HepG2 (cell line): ENCODE measurements around the gene C21orf91. TPM values are rescaled to one million over a fixed set of nuclear protein-coding genes. Genes with fewer than 3 reads are reported as not detected.

ENCODE experiments used
- ATAC-seq: fragments of 200-7000 bp; cut with Tn5 transposase; 3 replicates; pipeline ENCODE4 v1.9.1; 2020; ENCODE audit warnings: mild to moderate bottlenecking, moderate library complexity
- BruUV-seq: library from RNA; stranded (reverse); fragments of 400-500 nt; replicated peaks from 2 replicates; lab custom pipeline; 2021; lab: Mats Ljungman, UMichigan
- CTCF ChIA-PET: fragments of 300-600 bp; formaldehyde crosslinking; extraction: SDS; loops from one replicate; lab custom pipeline; 2021; ENCODE audit warnings: low total read pairs, inconsistent platforms, low intra/inter-chr PET ratio; lab: Yijun Ruan, JAX
- POLR2A ChIA-PET: fragments of 350-600 bp; sonication (Branson Sonifier 250); formaldehyde crosslinking; loops from one replicate; lab custom pipeline; 2020; ENCODE audit warnings: antibody characterized with exemption, inconsistent platforms; lab: Yijun Ruan, JAX
- DNase-seq: peaks from one replicate; pipeline ENCODE4 v3.0.0-alpha.2; 2015; ENCODE audit warnings: low spot score
- FAIRE-seq: peaks from 3 replicates; lab custom pipeline; 2011; peaks lifted over from hg19 to GRCh38; lab: Jason Lieb, UNC
- H2AFZ ChIP-seq: one replicate; pipeline ENCODE4 v1.6.1; 2011; ENCODE audit warnings: low read length, inconsistent platforms
- H3K27ac ChIP-seq: fragments of 300-600 bp; 3 replicates; pipeline ENCODE4 v1.8.0; 2011; ENCODE audit warnings: mixed run types, mild to moderate bottlenecking, mixed read lengths, low read length, inconsistent platforms; ENCODE audit not compliant: insufficient read depth; ENCODE audit errors: extremely low read length
- H3K27me3 ChIP-seq, 2 experiments: fragments of 200-600 bp in 1 of 2; 2 replicates in 1 of 2; 3 replicates in 1 of 2; pipeline versions ENCODE4 v1.6.0 to v1.8.0; 2011; ENCODE audit warnings: low read length in 2 of 2, mild to moderate bottlenecking in 2 of 2, moderate library complexity in 2 of 2, inconsistent platforms in 1 of 2; ENCODE audit not compliant: insufficient read depth in 2 of 2, control insufficient read depth in 1 of 2
- H3K36me3 ChIP-seq, 2 experiments: fragments of 200-600 bp in 1 of 2; replicated peaks in 1 of 2; 2 replicates in 1 of 2; 3 replicates in 1 of 2; pipeline versions ENCODE4 v1.5.1 to v1.8.0; 2011; ENCODE audit warnings: low read length in 2 of 2, inconsistent platforms in 1 of 2; ENCODE audit not compliant: insufficient read depth in 2 of 2, control insufficient read depth in 1 of 2
- H3K4me1 ChIP-seq: 2 replicates; pipeline ENCODE4 v1.5.1; 2012; ENCODE audit warnings: low read length, inconsistent platforms; ENCODE audit not compliant: insufficient read depth
- H3K4me2 ChIP-seq: 2 replicates; pipeline ENCODE4 v1.6.0; 2011; ENCODE audit warnings: low read depth, low read length, inconsistent platforms
- H3K4me3 ChIP-seq, 3 experiments: fragments of 200-600 bp in 1 of 3; sonication (generic), shearing (Covaris generic) in 1 of 3; replicated peaks in 1 of 3; 2 replicates each; pipeline ENCODE4 v1.5.1; 2011 to 2016; ENCODE audit warnings: low read length in 3 of 3, inconsistent platforms in 2 of 3, low read depth in 2 of 3, mild to moderate bottlenecking in 2 of 3, control low read depth in 1 of 3, mixed read lengths in 1 of 3; ENCODE audit not compliant: insufficient read depth in 1 of 3
- H3K79me2 ChIP-seq: one replicate; pipeline ENCODE4 v1.6.1; 2011; ENCODE audit warnings: low read length, inconsistent platforms; ENCODE audit not compliant: insufficient read depth
- H3K9ac ChIP-seq: 2 replicates; pipeline ENCODE4 v1.6.0; 2011; ENCODE audit warnings: mild to moderate bottlenecking, low read depth, low read length, inconsistent platforms; ENCODE audit not compliant: insufficient read depth
- H3K9me3 ChIP-seq: 2 replicates; pipeline ENCODE4 v1.5.1; 2012; ENCODE audit warnings: mild to moderate bottlenecking, low read length
- H4K20me1 ChIP-seq: 2 replicates; pipeline ENCODE4 v1.6.0; 2011; ENCODE audit warnings: inconsistent platforms, mild to moderate bottlenecking, low read length, moderate library complexity; ENCODE audit not compliant: insufficient read depth
- CREBL2 ChIP-seq: sonication (generic); formaldehyde crosslinking; IDR thresholded peaks from 2 replicates; pipeline ENCODE4 v1.8.1; 2023; ENCODE audit warnings: missing genetic modification reagents, mild to moderate bottlenecking, borderline replicate concordance
- HNF4G ChIP-seq, 2 experiments: sonication (generic) in 1 of 2; formaldehyde crosslinking in 1 of 2; IDR thresholded peaks; 2 replicates each; pipeline versions ENCODE4 v1.4.0 to v1.6.1; 2011 to 2020; ENCODE audit warnings: borderline replicate concordance in 2 of 2, low read depth in 2 of 2, mild to moderate bottlenecking in 2 of 2, low read length in 1 of 2, missing genetic modification reagents in 1 of 2, moderate library complexity in 1 of 2
- JUN ChIP-seq: sonication (generic); formaldehyde crosslinking; IDR thresholded peaks from 2 replicates; pipeline ENCODE4 v1.4.0; 2020; ENCODE audit warnings: mild to moderate bottlenecking, missing genetic modification reagents
- NFKB2 ChIP-seq: sonication (generic); formaldehyde crosslinking; IDR thresholded peaks from 2 replicates; pipeline ENCODE4 v1.4.0; 2020; ENCODE audit warnings: missing genetic modification reagents, borderline replicate concordance
- SAFB2 ChIP-seq: sonication (generic); formaldehyde crosslinking; IDR thresholded peaks from 2 replicates; pipeline ENCODE4 v1.5.1; 2020; ENCODE audit warnings: missing genetic modification reagents, low read depth, mild to moderate bottlenecking, borderline replicate concordance
- SRSF9 ChIP-seq: fragments of 200-400 bp; formaldehyde crosslinking; IDR thresholded peaks from 2 replicates; pipeline ENCODE4 v1.6.1; 2018; ENCODE audit warnings: borderline replicate concordance, mild to moderate bottlenecking, low read depth, low read length; ENCODE audit not compliant: insufficient read depth, poor library complexity, severe bottlenecking
- ZBTB20 ChIP-seq: sonication (generic); formaldehyde crosslinking; IDR thresholded peaks from 2 replicates; pipeline ENCODE4 v1.8.1; 2023; ENCODE audit warnings: missing genetic modification reagents, low read depth, mild to moderate bottlenecking, borderline replicate concordance
- ZNF160 ChIP-seq: sonication (generic); formaldehyde crosslinking; IDR thresholded peaks from 2 replicates; pipeline ENCODE4 v1.8.0; 2022; ENCODE audit warnings: mild to moderate bottlenecking, inconsistent platforms, missing genetic modification reagents
- ZNF598 ChIP-seq: sonication (generic); formaldehyde crosslinking; IDR thresholded peaks from 2 replicates; pipeline ENCODE4 v1.5.1; 2020; ENCODE audit warnings: mild to moderate bottlenecking, missing genetic modification reagents, borderline replicate concordance
- ZNF816 ChIP-seq: sonication (generic); formaldehyde crosslinking; IDR thresholded peaks from 2 replicates; pipeline ENCODE4 v1.8.0; 2022; ENCODE audit warnings: missing genetic modification reagents, mild to moderate bottlenecking, borderline replicate concordance
- WGBS: methylation state at CpG from one replicate; pipeline ENCODE4 v1.1.6; 2017; ENCODE audit warnings: low lambda C conversion rate; 5-methylcytosine and 5-hydroxymethylcytosine counted together
- in situ Hi-C: cut with HindIII; loops from 2 replicates; pipeline ENCODE4 v1.10.0; 2017; ENCODE audit warnings: low pct_unique_long_range_greater_than_20kb; ENCODE audit not compliant: extremely low pct_ligation_motif_present
- intact Hi-C: fragments of 100-400 bp; cut with micrococcal nuclease; formaldehyde crosslinking; loops from one replicate; pipeline ENCODE4 v1.10.0; 2022; ENCODE audit not compliant: unreplicated experiment
- polyA plus RNA-seq, 8 experiments: library from polyadenylated mRNA; depleted of rRNA in 3 of 8; stranded (reverse) in 7 of 8; unstranded in 1 of 8; fragments of >200 nt; fragmentation: Illumina TruSeq in 4 of 8; extraction: Trizol in 4 of 8; gene quantifications; 2 replicates each; pipeline versions ENCODE4 v1.2.1 to v1.2.3, GENCODE V29; 2011 to 2016; ENCODE audit warnings: low read depth in 4 of 8, missing spikeins in 1 of 8, mixed read lengths in 1 of 8; ENCODE audit not compliant: insufficient read depth in 1 of 8
- total RNA-seq, 5 experiments: library from RNA; depleted of rRNA; stranded (reverse); fragments of >200 nt; fragmentation: Illumina TruSeq; extraction: Trizol; gene quantifications; 2 replicates each; pipeline ENCODE4 v1.2.3, GENCODE V29; 2016; ENCODE audit warnings: low read depth in 1 of 5
- TF ChIP-seq, protein P1 (sequence below): sonication (generic); formaldehyde crosslinking; IDR thresholded peaks from 2 replicates; pipeline ENCODE4 v1.5.0; 2020; ENCODE audit warnings: missing genetic modification reagents
- TF ChIP-seq, protein P2 (sequence below): sonication (generic); formaldehyde crosslinking; IDR thresholded peaks from 2 replicates; pipeline ENCODE4 v1.4.0; 2020; ENCODE audit warnings: mild to moderate bottlenecking, low read depth, missing genetic modification reagents
- TF ChIP-seq, protein P3 (sequence below): sonication (generic); formaldehyde crosslinking; IDR thresholded peaks from 2 replicates; pipeline ENCODE4 v1.8.1; 2023; ENCODE audit warnings: mild to moderate bottlenecking, missing genetic modification reagents

C21orf91 gene
- total and polyA plus RNA-seq, 2 of the 13 experiments (the other 11 are each of a cell fraction or from before 2014, with no cell fraction given), result 2.9 to 7.8 TPM

- in situ Hi-C loops (no loop called here), intact Hi-C loops (no loop called here)
- Histone ChIP-seq H3K27me3 (peaks cover 0 to 11% of the 10 kb centered on the region in 2 experiments; a peak in 2 of 5 replicates), H3K4me2 (no peak overlapping the region), H3K36me3 (no peaks in the 10 kb centered on the region), H3K4me1 (no peaks in the 10 kb centered on the region), H3K9ac (no peak overlapping the region), H3K4me3 (no peak overlapping the region), H3K9me3 (no peaks in the 10 kb centered on the region), H4K20me1 (no peaks in the 10 kb centered on the region), H2AFZ (no peak overlapping the region), H3K79me2 (no peaks in the 10 kb centered on the region), H3K27ac (no peak overlapping the region)
- DNase-seq, result no peak
- TF ChIP-seq CREBL2, result no peak
- no peak for TF ChIP-seq SRSF9
- TF ChIP-seq JUN (CRISPR knock-in tag), result no peak
- no peak for TF ChIP-seq ZNF598 (CRISPR knock-in tag)
- no peak for TF ChIP-seq ZBTB20 (CRISPR knock-in tag)
- TF ChIP-seq SAFB2 (CRISPR knock-in tag), result no peak
- no peak for TF ChIP-seq NFKB2
- no peak for TF ChIP-seq ZNF160 (CRISPR knock-in tag)
- TF ChIP-seq, protein P1, sequence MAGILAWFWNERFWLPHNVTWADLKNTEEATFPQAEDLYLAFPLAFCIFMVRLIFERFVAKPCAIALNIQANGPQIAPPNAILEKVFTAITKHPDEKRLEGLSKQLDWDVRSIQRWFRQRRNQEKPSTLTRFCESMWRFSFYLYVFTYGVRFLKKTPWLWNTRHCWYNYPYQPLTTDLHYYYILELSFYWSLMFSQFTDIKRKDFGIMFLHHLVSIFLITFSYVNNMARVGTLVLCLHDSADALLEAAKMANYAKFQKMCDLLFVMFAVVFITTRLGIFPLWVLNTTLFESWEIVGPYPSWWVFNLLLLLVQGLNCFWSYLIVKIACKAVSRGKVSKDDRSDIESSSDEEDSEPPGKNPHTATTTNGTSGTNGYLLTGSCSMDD (CRISPR knock-in tag), result no peak
- TF ChIP-seq HNF4G (IDR thresholded peaks at IDR 0.05; ENCODE audit: borderline replicate concordance, low read depth, low read length), result no peak
- no peak for TF ChIP-seq HNF4G (CRISPR knock-in tag; IDR thresholded peaks at IDR 0.05; ENCODE audit: borderline replicate concordance, low read depth)
- TF ChIP-seq, protein P2, sequence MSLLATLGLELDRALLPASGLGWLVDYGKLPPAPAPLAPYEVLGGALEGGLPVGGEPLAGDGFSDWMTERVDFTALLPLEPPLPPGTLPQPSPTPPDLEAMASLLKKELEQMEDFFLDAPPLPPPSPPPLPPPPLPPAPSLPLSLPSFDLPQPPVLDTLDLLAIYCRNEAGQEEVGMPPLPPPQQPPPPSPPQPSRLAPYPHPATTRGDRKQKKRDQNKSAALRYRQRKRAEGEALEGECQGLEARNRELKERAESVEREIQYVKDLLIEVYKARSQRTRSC, result no peak
- TF ChIP-seq, protein P3, sequence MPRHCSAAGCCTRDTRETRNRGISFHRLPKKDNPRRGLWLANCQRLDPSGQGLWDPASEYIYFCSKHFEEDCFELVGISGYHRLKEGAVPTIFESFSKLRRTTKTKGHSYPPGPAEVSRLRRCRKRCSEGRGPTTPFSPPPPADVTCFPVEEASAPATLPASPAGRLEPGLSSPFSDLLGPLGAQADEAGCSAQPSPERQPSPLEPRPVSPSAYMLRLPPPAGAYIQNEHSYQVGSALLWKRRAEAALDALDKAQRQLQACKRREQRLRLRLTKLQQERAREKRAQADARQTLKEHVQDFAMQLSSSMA (CRISPR knock-in tag), result no peak
- no peak for TF ChIP-seq ZNF816 (CRISPR knock-in tag)
- 0% methylated on average over 9 of the region's 9 CpGs for WGBS
- no peak for ATAC-seq
- FAIRE-seq, result no peak
- POLR2A ChIA-PET, result no interaction called here
- BruUV-seq, result no TSS peak
- CTCF ChIA-PET, result no interaction called here
These were observed 55.7 kb downstream of the C21orf91 start for GRCh38 chr21:17763288-17764037.
